ENCODE measurements around the gene LRRC36. TPM values are rescaled to one million over a fixed set of nuclear protein-coding genes. Genes with fewer than 3 reads are reported as not detected.

Gene LRRC36
- total and polyA plus RNA-seq, 2 experiments from 2014 or later: 1.2 TPM; not detected in 1

GRCh38 chr16:67391424-67392300 lies 65.0 kb downstream of the LRRC36 start:
- H3K4me3 Mint-ChIP-seq: no peak overlapping the region
- no peak overlapping the region for H3K27ac Mint-ChIP-seq
- peaks cover 45% of the 10 kb centered on the region for H3K27me3 ChIP-seq (ENCODE audit: insufficient read depth)
- 0 out of 2 replicates have a peak, but pooled peaks cover 10% of the 10 kb centered on the region for H3F3A ChIP-seq (replicated peaks; ENCODE audit: low read depth)
- no peaks in the 10 kb centered on the region for H3K36me3 Mint-ChIP-seq (ENCODE audit: low read depth)
- H3K4me3 ChIP-seq: no peak overlapping the region
- no peak for ATAC-seq
- H3K9me3 Mint-ChIP-seq: no peaks in the 10 kb centered on the region
- no peaks in the 10 kb centered on the region for H3K9me2 ChIP-seq (ENCODE audit: insufficient read depth)
- H3K79me2 ChIP-seq (replicated peaks; ENCODE audit: insufficient read depth): no peaks in the 10 kb centered on the region
- H3K4me2 ChIP-seq: no peak overlapping the region
- H2AFZ ChIP-seq: no peak overlapping the region
- no peak overlapping the region for H3K27ac ChIP-seq (ENCODE audit: low read depth)
- no peaks in the 10 kb centered on the region for H3K36me3 ChIP-seq (ENCODE audit: insufficient read depth)
- no peak for DNase-seq (ENCODE audit: low spot score)
- H4K20me1 ChIP-seq (replicated peaks; ENCODE audit: insufficient read depth): no peaks in the 10 kb centered on the region
- no peak for TF ChIP-seq REST (IDR thresholded peaks at IDR 0.05; ENCODE audit: unreplicated experiment)
- no peak for TF ChIP-seq ETS1 (IDR thresholded peaks at IDR 0.05)
- no peak for TF ChIP-seq EZH2phosphoT487 (IDR thresholded peaks at IDR 0.05; ENCODE audit: unreplicated experiment)
- TF ChIP-seq EZH2 (IDR thresholded peaks at IDR 0.05; ENCODE audit: low read depth, unreplicated experiment): no peak
- no peak for TF ChIP-seq ZNF114 (CRISPR knock-in tag; IDR thresholded peaks at IDR 0.05)
- TF ChIP-seq CREB1 (CRISPR knock-in tag; IDR thresholded peaks at IDR 0.05; ENCODE audit: low read depth): no peak
- TF ChIP-seq ZNF462 (CRISPR knock-in tag; IDR thresholded peaks at IDR 0.05): no peak
- no peak for TF ChIP-seq JUNB (IDR thresholded peaks at IDR 0.05; ENCODE audit: unreplicated experiment)
- TF ChIP-seq CTCF (conservative IDR thresholded peaks at IDR 0.05; ENCODE audit: low read depth in 2 of 2): no peak
- no peak for TF ChIP-seq ZNF331 (CRISPR knock-in tag; IDR thresholded peaks at IDR 0.05; ENCODE audit: low read depth)
- no peak for TF ChIP-seq POLR2AphosphoS5 (IDR thresholded peaks at IDR 0.05; ENCODE audit: low read depth)
- TF ChIP-seq NANOG (IDR thresholded peaks at IDR 0.05; ENCODE audit: borderline replicate concordance): no peak
- no peak for TF ChIP-seq STAT1 (IDR thresholded peaks at IDR 0.05; ENCODE audit: unreplicated experiment)
- H3K4me1 Mint-ChIP-seq: peaks cover 26% of the 10 kb centered on the region
- peaks cover 57% of the 10 kb centered on the region for H3K27me3 Mint-ChIP-seq (ENCODE audit: insufficient read depth, low read depth, poor library complexity)
- peaks cover 42% of the 10 kb centered on the region for H3K4me1 ChIP-seq (ENCODE audit: insufficient read depth)
